ENCODE data around the gene C2CD2L. TPM values are rescaled to one million over a fixed set of nuclear protein-coding genes. Genes with fewer than 3 reads are reported as not detected.
A peak's percentile ranks its signal among the peaks of the same experiment; 100 is the strongest.

The C2CD2L gene
- total RNA-seq, 1 experiment from 2014 or later = 14.7 TPM

- no peaks in the 10 kb centered on the region; the same call in 1 of the 2 replicates for H3K27me3 ChIP-seq (replicated peaks; ENCODE audit: control insufficient read depth, insufficient read depth, low read length)
- BruUV-seq (replicated peaks) = no TSS peak
- ChIA-PET CTCF (interaction anchor here (0.6 to 0.8 kb wide), 3 partner anchors 8 to 212 kb away, joined by 3 read pairs; no protein-coding TSS in a partner anchor), POLR2A (no interaction called here)
- no peak within 1 kb of the TSS for H3K27ac Mint-ChIP-seq (ENCODE audit: unreplicated experiment)
- H3K4me3 Mint-ChIP-seq (ENCODE audit: unreplicated experiment) = peak within 1 kb of the TSS; percentile 72
- H3K4me3 ChIP-seq (ENCODE audit: low read depth, low read length) = peak within 1 kb of the TSS; percentile 57
- no peaks in the 10 kb centered on the region for H3K36me3 ChIP-seq (ENCODE audit: control insufficient read depth, insufficient read depth, low read length)
- peak in 1 of 2 experiments; percentile 52 for DNase-seq
- peaks cover 18% of the 10 kb centered on the region for H3K27me3 Mint-ChIP-seq (ENCODE audit: insufficient read depth, unreplicated experiment)
- H3K4me1 ChIP-seq = peaks cover 5% of the 10 kb centered on the region; the same call in 1 of the 2 replicates
- no peaks in the 10 kb centered on the region for H3K9me3 ChIP-seq
- no peak for TF ChIP-seq CTCF (IDR thresholded peaks at IDR 0.05; ENCODE audit: insufficient read depth in 1 of 2, low read depth in 1 of 2, low read length in 1 of 2, severe bottlenecking in 1 of 2, unreplicated experiment in 1 of 2)
- no peaks in the 10 kb centered on the region for H3K4me1 Mint-ChIP-seq (ENCODE audit: low read depth, unreplicated experiment)
- H3K9me3 Mint-ChIP-seq (ENCODE audit: unreplicated experiment) = no peaks in the 10 kb centered on the region
- intact Hi-C loops (cut with micrococcal nuclease; ENCODE audit: unreplicated experiment) = loop anchor here (5.0 kb wide), 1 partner anchor 133 kb away; no protein-coding TSS in a partner anchor
- H3K36me3 Mint-ChIP-seq (ENCODE audit: insufficient read depth, unreplicated experiment) = no peaks in the 10 kb centered on the region
Measured at GRCh38 chr11:119149018-119149785, 42.1 kb downstream of the C2CD2L start, which contains the start of gene ABCG4. Gene ABCG4, plus strand, starts transcription at chr11:119149052. Its CDS starts 914 bp downstream, at chr11:119149966.

GRCh38 chr11:119149786-119150275 lies 42.7 kb downstream of the C2CD2L start:
- no peaks in the 10 kb centered on the region for H3K9me3 Mint-ChIP-seq (ENCODE audit: unreplicated experiment)
- intact Hi-C loops (cut with micrococcal nuclease; ENCODE audit: unreplicated experiment) = loop anchor here (5.0 kb wide), 1 partner anchor 132 kb away; no protein-coding TSS in a partner anchor
- POLR2A ChIA-PET = no interaction called here

More at GRCh38 chr11:119149786-119150275, 42.7 kb downstream of the C2CD2L start:
- DNase-seq = no peak
- no peak overlapping the region for H3K27ac Mint-ChIP-seq (ENCODE audit: unreplicated experiment)
- Histone ChIP-seq H3K9me3 (no peaks in the 10 kb centered on the region), H3K4me1 (peaks cover 5% of the 10 kb centered on the region; the same call in 1 of the 2 replicates), H3K36me3 (ENCODE audit: control insufficient read depth, insufficient read depth, low read length) (no peaks in the 10 kb centered on the region), H3K4me3 (ENCODE audit: low read depth, low read length) (no peak overlapping the region; the same call in 1 of the 2 replicates), H3K27me3 (replicated peaks; ENCODE audit: control insufficient read depth, insufficient read depth, low read length) (no peaks in the 10 kb centered on the region; the same call in 1 of the 2 replicates)
- no peaks in the 10 kb centered on the region for H3K36me3 Mint-ChIP-seq (ENCODE audit: insufficient read depth, unreplicated experiment)
- peaks cover 18% of the 10 kb centered on the region for H3K27me3 Mint-ChIP-seq (ENCODE audit: insufficient read depth, unreplicated experiment)
- TF ChIP-seq CTCF (IDR thresholded peaks at IDR 0.05; ENCODE audit: insufficient read depth in 1 of 2, low read depth in 1 of 2, low read length in 1 of 2, severe bottlenecking in 1 of 2, unreplicated experiment in 1 of 2) = no peak
- H3K4me1 Mint-ChIP-seq (ENCODE audit: low read depth, unreplicated experiment) = no peaks in the 10 kb centered on the region
- BruUV-seq (replicated peaks) = no TSS peak
- peak overlapping the region; percentile 72 for H3K4me3 Mint-ChIP-seq (ENCODE audit: unreplicated experiment)
- CTCF ChIA-PET = interaction anchor here (0.6 kb wide), 1 partner anchor 30 kb away, joined by 3 read pairs; no protein-coding TSS in a partner anchor
